Urinary bladder (tissue), 4 donors: ENCODE results near the gene TEF. TPM values are rescaled to one million over a fixed set of nuclear protein-coding genes. Genes with fewer than 3 reads are reported as not detected.
"Not testable (repeated sequence)": the region's sequence is repeated elsewhere in the genome, so short reads cannot be mapped to it uniquely, and the experiment has no call there.

Experiments
- DNase-seq: peaks from one replicate; pipeline ENCODE4 v3.0.0-alpha.2; 2015; ENCODE audit errors: extremely low spot score
- H3K27ac ChIP-seq: one replicate; pipeline ENCODE4 v1.5.1; 2013; ENCODE audit warnings: low read depth, mild to moderate bottlenecking, moderate library complexity
- H3K36me3 ChIP-seq: one replicate; pipeline ENCODE4 v1.6.1; 2013; ENCODE audit warnings: mild to moderate bottlenecking, moderate library complexity; ENCODE audit not compliant: insufficient read depth
- H3K4me1 ChIP-seq: one replicate; pipeline ENCODE4 v1.6.1; 2013; ENCODE audit warnings: mild to moderate bottlenecking, moderate library complexity; ENCODE audit not compliant: insufficient read depth
- H3K4me3 ChIP-seq: one replicate; pipeline ENCODE4 v1.5.1; 2013; ENCODE audit warnings: low read depth, low read length
- WGBS: extraction: QIAGEN DNeasy Blood & Tissue Kit; methylation state at CpG from one replicate; pipeline ENCODE4 v1.1.7; 2013; 5-methylcytosine and 5-hydroxymethylcytosine counted together
- polyA plus RNA-seq: library from polyadenylated mRNA; stranded (reverse); fragments of 200-250 nt; gene quantifications from one replicate; pipeline ENCODE4 v1.2.3, GENCODE V29; 2013
- total RNA-seq: library from RNA; depleted of rRNA; stranded (reverse); fragments of >200 nt; gene quantifications from one replicate; pipeline ENCODE4 v1.2.3, GENCODE V29; 2014
- donor health status: healthy with polysubstance abuse.
- donor health status: healthy.

TEF gene
- total and polyA plus RNA-seq, 2 donors: 9.0 to 32.1 TPM

GRCh38 chr22:41380993-41381328 lies 781 bp upstream of the TEF start:
- peak overlapping the region; percentile 72 for H3K4me3 ChIP-seq
- WGBS: under 1% methylated on average over 22 of the region's 22 CpGs
- H3K36me3 ChIP-seq: no peaks in the 10 kb centered on the region
- no peak for DNase-seq
- H3K4me1 ChIP-seq: peaks cover 4% of the 10 kb centered on the region
- H3K27ac ChIP-seq: peak overlapping the region; percentile 96

GRCh38 chr22:41382098-41382578 lies 396 bp downstream of the TEF start:
- Histone ChIP-seq H3K4me3 (peak overlapping the region; percentile 72), H3K27ac (peak overlapping the region; percentile 92), H3K36me3 (no peaks in the 10 kb centered on the region), H3K4me1 (peaks cover 4% of the 10 kb centered on the region)
- WGBS: under 1% methylated on average over 35 of the region's 35 CpGs
- DNase-seq: no peak

- Histone ChIP-seq H3K36me3 (no peaks in the 10 kb centered on the region), H3K4me3 (peak overlapping the region; percentile 72), H3K4me1 (peaks cover 4% of the 10 kb centered on the region), H3K27ac (peak overlapping the region; percentile 92)
- no peak for DNase-seq
- WGBS: 13% methylated on average over 19 of the region's 19 CpGs
Measured at GRCh38 chr22:41382610-41383009, 868 bp downstream of the TEF start.

- no peaks in the 10 kb centered on the region for H3K36me3 ChIP-seq
- H3K4me3 ChIP-seq: peak overlapping the region; percentile 72
- 71% methylated on average over 5 of the region's 5 CpGs for WGBS
- H3K27ac ChIP-seq: peak overlapping the region; percentile 81
- H3K4me1 ChIP-seq: peaks cover 4% of the 10 kb centered on the region
- DNase-seq: no peak
Measured at GRCh38 chr22:41383085-41383484, 1.3 kb downstream of the TEF start.

GRCh38 chr22:41384128-41384527 lies 2.4 kb downstream of the TEF start:
- DNase-seq: no peak
- Histone ChIP-seq H3K27ac (no peak overlapping the region), H3K36me3 (peaks cover 2% of the 10 kb centered on the region), H3K4me1 (peaks cover 4% of the 10 kb centered on the region), H3K4me3 (no peak overlapping the region)

- Histone ChIP-seq H3K27ac (no peak overlapping the region), H3K4me1 (peaks cover 4% of the 10 kb centered on the region), H3K4me3 (no peak overlapping the region), H3K36me3 (peaks cover 6% of the 10 kb centered on the region)
- no peak for DNase-seq
- WGBS: 95% methylated on average over 7 of the region's 7 CpGs
Measured at GRCh38 chr22:41387341-41387740, 5.6 kb downstream of the TEF start.

- H3K36me3 ChIP-seq: peaks cover 6% of the 10 kb centered on the region
- 91% methylated on average over 11 of the region's 11 CpGs for WGBS
- DNase-seq: no peak
Measured at GRCh38 chr22:41394012-41394356, 12.2 kb downstream of the TEF start.

GRCh38 chr22:41395531-41396240 lies 13.9 kb downstream of the TEF start:
- Histone ChIP-seq H3K36me3 (peaks cover 5% of the 10 kb centered on the region), H3K4me1 (no peaks in the 10 kb centered on the region), H3K27ac (no peak overlapping the region), H3K4me3 (no peak overlapping the region)
- 95% methylated on average over 37 of the region's 37 CpGs for WGBS
- DNase-seq: no peak

More at GRCh38 chr22:41394012-41394356, 12.2 kb downstream of the TEF start:
- Histone ChIP-seq H3K4me1 (no peaks in the 10 kb centered on the region), H3K27ac (no peak overlapping the region), H3K4me3 (no peak overlapping the region)

- Histone ChIP-seq H3K27ac (peak overlapping the region; percentile 7), H3K36me3 (peaks cover 2% of the 10 kb centered on the region), H3K4me1 (no peaks in the 10 kb centered on the region), H3K4me3 (no peak overlapping the region)
- no peak for DNase-seq
- WGBS: 83% methylated on average over 19 of the region's 19 CpGs
Measured at GRCh38 chr22:41397143-41397811, 15.5 kb downstream of the TEF start.

- H3K27ac ChIP-seq: no peak overlapping the region
- peaks cover 2% of the 10 kb centered on the region for H3K36me3 ChIP-seq
- WGBS: 80% methylated on average over 8 of the region's 8 CpGs
- no peak for DNase-seq
- H3K4me1 ChIP-seq: no peaks in the 10 kb centered on the region
- H3K4me3 ChIP-seq: no peak overlapping the region
Measured at GRCh38 chr22:41398921-41399320, 17.2 kb downstream of the TEF start.

- WGBS: 31% methylated on average over 16 of the region's 16 CpGs
- Histone ChIP-seq H3K4me3 (no peak overlapping the region), H3K27ac (peak overlapping the region; percentile 11)
Measured at GRCh38 chr22:41401781-41402648, 20.3 kb downstream of the TEF start.

GRCh38 chr22:41402851-41403250 lies 21.1 kb downstream of the TEF start:
- 94% methylated on average over 14 of the region's 14 CpGs for WGBS
- H3K4me3 ChIP-seq, DNase-seq, H3K27ac ChIP-seq, H3K4me1 ChIP-seq, H3K36me3 ChIP-seq: not testable (repeated sequence)

More at GRCh38 chr22:41401781-41402648, 20.3 kb downstream of the TEF start:
- H3K36me3 ChIP-seq: no peaks in the 10 kb centered on the region
- no peak for DNase-seq
- no peaks in the 10 kb centered on the region for H3K4me1 ChIP-seq

GRCh38 chr22:41403532-41404318 lies 22.0 kb downstream of the TEF start:
- no peak overlapping the region for H3K4me3 ChIP-seq
- H3K27ac ChIP-seq: no peak overlapping the region
- H3K36me3 ChIP-seq: no peaks in the 10 kb centered on the region
- DNase-seq: no peak
- no peaks in the 10 kb centered on the region for H3K4me1 ChIP-seq
- 15% methylated on average over 18 of the region's 18 CpGs for WGBS
